HG03045 (cell line): Measurements from ENCODE around the gene RIT2.

Source experiments
- ATAC-seq: cut with Tn5 transposase; IDR thresholded peaks from one replicate; pipeline ENCODE4 v1.9.1; 2021; ENCODE audit warnings: mild to moderate bottlenecking, moderate library complexity; ENCODE audit not compliant: unreplicated experiment

Gene RIT2

DNA sequence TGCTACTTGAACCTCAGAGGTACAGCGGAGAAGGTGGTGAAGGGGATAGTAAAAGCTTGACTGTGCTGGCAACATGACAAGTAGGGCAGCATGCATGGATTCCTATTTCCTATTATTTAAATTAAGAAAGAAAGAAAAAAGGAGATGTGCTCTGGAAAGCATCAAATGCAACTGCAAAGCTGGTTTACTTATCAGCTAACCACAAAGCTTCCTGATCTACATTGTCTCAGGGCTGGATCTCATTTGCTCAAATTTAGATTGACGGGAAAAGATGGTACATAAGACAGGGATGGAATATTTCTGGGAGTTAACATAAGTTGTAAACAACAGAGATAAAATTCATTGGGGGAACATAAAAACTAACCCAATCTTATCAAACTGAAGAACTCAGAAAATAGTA lies 178.0 kb downstream of the RIT2 start:
- no peak for ATAC-seq

DNA sequence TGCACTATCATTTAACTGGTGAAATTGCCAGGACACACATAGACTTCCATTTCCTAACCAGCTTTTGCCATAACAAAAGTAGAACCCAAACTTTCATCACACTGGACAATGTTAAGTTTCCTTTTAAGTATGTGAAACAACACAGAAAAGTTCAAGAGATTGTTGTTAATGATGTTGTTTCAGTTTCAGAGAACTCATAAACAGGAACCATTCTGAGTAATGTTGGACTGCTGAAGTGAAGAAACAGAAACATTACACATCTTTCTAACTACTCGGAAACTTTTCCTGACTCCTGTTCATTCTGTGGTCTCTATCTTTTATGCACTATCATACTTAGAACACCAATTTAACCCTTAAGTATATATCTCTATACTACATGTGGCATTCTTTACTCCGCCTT lies 179.2 kb downstream of the RIT2 start:
- ATAC-seq, result peak; percentile 74

DNA sequence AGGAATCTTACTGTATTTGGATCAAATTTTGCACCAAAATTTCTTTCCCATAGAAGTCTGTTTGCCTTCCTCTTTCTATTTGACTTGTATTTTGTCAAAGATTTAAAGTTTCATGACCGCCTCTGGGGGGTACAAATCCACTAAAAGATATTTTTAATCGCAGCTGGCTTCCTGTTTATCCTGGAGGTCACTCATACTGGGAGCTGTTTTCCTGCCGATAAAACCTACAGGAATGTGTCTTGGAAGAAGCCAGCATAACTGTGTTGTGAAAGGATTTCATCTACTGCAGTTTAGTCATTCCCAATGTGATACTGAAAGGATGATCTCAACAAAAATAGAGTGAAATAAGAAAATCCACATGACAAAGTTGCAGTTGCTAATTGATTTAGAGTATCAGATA lies 184.0 kb downstream of the RIT2 start:
- ATAC-seq, result no peak

DNA sequence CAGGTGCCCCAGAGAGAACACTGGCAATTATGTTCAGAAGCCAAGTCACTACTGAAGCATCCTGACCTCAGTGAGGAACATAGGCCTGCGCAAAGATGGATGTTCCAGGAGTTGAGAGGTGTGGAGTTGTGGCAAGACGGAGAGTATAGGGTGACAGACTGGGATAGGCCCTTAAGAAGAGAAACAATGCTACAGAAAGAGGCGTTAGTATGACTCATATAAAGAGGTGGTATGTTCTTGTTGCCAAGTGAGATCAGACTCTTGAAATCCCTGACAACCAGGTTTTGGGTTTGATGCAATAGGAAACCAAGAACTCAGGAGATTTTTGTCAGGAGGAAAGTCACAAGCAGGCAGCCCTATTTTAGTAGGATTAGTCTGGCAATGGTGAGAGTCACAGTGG lies 185.6 kb downstream of the RIT2 start:
- ATAC-seq, result no peak

DNA sequence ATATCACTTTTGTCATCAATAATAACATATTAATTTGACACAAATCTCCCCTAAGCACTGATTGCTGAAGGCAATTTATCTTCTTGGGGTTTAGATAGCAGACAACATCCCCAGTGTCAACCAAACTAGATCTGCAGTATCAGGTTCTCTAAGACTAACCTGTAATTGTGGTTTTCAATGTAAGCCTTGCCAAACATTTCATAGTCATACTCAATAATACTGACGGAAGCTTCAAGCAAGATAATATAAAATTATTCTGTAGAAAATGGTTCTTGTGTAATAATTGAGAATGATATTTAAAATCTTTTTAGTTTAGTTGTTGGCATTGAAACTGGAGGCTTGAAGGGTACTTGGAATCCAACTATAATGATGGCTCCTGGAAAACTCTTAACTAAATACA lies 186.3 kb downstream of the RIT2 start:
- no peak for ATAC-seq

DNA sequence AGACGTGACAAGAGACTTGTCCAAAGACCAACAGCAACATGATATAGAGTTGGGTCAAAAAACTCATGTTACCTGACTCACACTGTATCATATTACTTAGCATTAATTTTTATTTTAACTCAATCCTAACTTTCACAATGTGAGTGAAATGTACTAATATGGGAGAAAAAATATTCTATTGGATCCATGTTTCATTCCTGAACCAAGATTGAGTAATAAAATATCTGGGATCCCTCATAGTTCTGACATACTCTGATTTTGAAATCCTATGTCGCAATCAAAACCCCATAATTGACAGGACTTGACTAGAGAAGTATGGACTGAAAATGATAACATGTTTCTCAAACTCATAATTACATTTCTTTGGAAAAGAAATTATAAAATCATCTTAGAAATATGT lies 190.4 kb downstream of the RIT2 start:
- no peak for ATAC-seq

DNA sequence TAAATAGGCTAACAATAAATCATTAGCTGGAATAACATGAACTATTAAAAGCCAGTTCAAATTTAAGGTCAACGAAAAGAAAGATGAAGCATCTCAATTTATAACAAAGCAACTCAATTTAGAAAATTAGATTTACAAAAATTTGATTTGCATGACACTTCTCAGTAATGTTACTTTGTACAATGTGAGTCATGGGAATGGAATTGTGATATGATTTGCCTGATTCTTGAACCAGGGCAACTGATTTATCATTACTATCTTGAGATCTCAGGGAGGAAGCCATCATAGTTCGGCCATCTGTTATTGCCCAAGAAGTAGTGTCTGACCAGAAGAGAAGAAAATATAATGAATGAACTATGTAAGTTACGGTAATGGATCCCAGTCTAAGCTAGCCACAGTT lies 193.1 kb downstream of the RIT2 start:
- no peak for ATAC-seq

DNA sequence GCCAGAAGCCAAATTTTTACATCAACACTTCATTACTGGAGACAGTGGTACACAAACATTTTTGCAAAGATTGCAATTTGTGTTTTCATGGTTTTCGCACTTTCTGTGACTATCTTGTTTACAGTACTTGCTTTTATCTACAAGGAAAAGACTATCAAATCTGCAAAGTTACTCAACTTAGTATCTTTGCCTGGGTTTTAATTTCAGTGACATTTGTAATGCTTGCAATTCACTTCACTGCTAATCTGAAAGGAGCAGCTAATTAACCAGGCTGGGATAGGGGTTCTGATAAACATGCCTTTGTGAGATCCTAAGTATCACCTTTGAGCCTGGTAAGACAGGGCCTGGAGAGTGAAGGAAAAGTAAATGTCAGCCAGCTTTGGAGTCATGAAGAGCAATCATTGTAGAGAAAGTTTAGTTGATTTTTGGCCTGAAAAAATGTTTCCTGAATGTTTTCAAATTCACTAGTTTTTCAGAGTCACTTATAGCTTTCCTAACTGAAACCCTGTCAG lies 194.2 kb downstream of the RIT2 start:
- no peak for ATAC-seq

DNA sequence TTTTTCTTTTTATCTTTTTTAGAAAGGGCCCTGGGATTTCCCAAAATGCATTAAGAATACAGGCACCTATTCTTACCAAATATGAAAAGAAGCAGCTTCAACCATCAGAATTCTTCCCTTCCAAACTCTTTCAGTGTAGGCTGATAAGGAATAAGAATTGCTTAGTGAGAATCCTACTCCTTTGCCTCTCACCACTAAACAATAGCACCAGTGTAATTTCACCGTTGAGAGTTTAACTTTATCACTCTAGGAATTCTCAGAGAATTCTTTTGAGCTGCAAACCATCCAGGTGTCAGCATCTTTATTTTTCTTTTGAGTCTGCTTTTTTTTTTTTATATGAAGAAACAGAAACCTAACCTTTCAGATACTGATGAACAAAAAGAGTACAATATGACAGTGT lies 194.9 kb downstream of the RIT2 start:
- no peak for ATAC-seq

DNA sequence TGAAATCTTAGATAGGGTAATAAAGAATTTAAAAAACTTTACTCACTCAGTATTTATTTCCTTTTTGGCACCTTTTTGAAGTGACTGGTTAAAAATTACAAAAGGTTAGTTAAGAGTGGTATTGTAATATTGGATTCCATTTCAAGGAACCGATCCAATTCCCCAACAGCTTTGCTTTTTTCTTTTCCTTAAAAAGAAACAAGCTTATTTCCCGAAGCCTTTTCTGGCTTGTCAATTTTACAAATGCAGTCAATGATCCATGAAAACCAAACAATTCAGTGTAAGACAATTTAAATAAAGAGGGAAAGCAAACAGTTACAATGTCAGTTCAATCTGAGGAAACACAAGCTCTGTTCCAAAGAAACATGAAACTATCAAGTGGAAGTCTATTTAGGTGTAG lies 200.2 kb downstream of the RIT2 start:
- ATAC-seq, result no peak

DNA sequence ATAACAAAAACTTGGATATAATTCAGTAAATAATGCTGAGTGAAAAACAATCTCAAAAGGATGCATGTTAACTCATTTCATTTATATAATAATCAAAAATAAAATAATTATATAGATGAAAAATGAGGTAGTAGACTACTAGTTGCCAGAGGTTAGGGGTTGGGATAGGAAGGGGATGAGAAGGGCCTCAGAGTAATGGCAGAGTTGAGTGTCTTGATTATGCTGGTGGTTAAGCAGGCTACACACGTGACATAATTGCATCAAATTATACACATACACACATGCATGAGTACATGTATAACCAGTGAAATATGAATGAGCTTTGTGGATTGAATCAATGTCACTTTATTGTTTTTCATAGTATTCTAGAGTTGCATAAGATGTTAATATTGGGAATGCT lies 201.0 kb downstream of the RIT2 start:
- no peak for ATAC-seq

DNA sequence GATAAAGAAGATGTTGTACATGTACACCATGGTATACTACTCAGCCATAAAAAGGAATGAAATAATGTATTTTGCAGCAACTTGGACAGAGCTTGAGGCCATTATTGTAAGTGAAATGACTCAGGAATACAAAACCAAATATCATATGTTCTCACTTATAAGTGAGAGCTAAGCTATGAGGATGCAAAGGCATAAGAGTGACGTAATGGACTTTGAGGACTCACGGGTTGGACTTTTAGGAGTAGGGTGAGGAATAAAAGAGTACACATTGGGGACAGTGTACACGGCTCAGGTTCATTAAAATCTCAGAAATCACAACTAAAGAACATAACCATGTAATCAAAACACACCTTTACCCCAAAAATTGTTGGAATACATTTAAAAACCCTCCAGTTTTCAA lies 206.4 kb downstream of the RIT2 start:
- no peak for ATAC-seq

DNA sequence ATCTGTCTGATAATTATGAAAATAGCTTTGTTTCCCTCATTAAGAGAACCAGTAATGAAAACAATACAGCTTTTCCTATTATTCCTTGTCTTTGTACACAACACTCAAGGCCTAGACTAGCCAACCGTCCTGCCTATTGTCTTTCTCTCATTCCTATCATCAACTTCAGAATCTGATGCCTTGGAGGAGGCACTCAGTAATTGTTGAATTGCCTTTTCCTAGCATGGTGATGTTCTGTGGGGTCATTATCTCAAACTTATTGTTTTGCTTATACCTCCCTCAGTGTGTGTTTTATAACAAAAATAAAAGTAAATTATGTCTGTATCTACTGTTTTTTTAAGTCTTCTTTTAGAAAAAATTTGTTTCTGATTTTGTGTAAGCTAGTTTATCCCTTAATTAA lies 208.7 kb downstream of the RIT2 start:
- ATAC-seq, result no peak

DNA sequence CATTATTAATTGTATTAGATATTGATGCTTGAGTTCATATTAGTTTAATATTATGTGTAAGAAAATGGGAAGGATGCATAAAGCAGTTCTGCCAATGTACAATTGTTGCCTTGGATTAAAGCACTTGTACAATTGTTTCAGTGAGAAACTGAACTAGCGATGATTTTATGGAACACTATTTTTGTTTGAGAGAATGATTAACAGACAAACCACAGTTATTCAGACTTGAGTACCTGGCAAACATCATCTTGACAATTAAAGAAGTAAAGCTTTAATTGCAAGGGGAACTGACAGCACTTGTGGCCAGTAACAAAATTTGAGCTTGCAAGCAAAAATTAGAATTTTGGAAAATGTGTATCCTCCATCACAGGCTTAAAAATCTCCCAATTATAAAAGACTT lies 214.3 kb downstream of the RIT2 start:
- ATAC-seq, result no peak

DNA sequence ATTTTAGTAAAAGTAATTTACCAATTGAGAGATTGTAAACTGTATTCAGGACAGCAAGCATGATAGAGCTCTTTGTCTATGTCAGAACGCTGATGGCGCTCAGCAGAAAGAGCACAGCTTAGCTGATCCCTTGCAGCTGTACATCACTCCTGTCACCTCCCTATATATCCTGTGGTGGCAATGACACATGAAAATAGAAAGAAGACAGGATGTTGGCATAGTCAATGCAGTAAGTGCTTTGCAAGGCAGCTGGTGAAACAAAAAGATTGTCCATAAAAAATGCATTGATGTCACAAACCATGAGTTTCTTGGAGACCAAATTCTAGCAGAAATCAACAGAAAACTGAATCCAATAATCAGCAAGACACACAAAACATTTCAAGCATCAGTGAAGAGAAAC lies 221.5 kb downstream of the RIT2 start:
- no peak for ATAC-seq

DNA sequence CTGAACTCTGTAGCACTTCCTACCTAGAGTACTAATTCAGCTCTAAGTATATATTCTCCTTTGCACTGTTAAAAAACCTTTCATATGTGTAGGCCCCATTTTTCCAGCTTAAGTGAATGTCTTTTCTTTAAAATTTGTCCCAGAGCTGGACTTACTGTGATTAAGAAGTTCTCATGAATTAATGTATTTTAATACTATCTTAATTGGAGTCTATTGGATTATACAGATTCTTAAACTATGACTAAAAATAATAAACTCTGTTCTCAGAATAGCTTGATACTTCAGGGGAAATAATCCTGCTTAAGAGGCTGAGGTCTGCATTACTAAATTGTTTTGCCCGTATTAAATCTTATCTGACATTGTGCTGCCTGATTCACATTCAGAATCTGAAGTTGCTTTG lies 223.3 kb downstream of the RIT2 start:
- no peak for ATAC-seq

DNA sequence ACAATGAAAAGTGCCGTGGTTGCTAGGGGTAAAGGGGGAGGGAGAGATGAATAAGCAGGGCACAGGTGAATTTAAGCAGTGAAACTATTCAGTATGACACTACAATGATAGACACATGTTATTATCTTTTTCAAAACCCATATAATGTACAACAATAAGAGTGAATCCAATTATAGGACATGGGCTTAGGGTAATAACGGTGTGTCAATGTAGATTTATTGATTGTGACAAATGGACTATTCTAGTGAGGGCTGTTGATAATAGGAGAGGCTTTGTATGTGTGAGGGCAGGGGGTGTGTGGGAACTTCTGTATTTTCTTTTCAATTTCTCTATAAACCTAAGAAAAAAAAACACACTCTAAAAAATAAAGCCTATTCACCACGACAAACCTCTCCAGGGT lies 223.8 kb downstream of the RIT2 start:
- ATAC-seq, result no peak

DNA sequence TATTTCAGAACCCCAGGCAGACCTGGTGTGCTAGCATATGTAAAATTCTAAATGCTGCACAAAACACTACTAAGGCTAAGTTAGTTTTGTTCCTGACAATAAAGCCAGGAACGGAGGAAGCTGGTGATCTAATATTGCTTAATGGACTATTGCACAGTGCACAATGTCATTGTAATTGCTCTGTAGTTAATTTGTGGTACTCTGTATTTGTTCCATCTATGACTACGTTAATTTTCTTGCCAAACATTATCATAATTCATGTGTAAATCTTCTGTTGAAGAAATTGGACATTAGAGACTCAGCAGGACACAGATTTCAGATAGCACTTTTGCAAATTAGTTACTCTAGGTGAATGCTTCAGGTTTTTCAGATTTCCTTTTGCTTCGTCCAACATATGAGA lies 232.3 kb downstream of the RIT2 start:
- ATAC-seq, result no peak

DNA sequence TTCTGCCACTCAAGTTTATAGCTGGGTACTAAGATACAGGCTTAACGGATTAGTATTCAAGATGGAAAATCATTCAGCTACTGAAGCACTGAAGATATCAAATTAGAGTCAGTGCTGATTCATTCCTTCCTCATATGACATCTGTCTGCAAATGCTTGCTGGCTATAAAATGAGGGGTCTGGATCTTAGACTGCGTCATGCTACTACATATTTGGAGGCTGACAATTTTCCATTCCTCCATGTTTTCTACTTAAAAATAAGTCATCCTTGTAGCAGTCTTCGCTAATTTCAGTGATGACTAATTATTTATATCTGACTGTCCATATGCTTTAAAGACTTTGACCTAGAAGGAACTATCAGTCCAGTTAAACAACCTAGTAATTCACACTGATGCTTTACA lies 233.4 kb downstream of the RIT2 start:
- ATAC-seq, result no peak

DNA sequence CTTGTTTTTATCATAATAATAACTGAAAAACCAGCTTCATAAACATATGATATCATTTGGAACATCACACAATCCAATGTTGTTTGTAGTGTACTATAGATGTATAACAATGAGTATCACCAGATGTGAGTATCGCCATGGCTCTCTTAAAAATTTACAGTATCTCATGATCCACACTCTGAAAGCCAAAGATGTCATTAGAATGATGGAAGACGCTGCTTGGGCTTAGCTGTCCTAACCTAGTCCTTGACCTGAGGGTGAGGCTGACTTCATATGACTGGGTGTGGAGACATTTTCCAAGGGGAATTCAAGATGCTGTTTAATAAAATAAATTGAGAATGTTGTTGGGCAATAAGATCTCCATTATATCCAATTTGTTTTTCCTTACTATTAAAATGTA lies 242.6 kb downstream of the RIT2 start:
- no peak for ATAC-seq

DNA sequence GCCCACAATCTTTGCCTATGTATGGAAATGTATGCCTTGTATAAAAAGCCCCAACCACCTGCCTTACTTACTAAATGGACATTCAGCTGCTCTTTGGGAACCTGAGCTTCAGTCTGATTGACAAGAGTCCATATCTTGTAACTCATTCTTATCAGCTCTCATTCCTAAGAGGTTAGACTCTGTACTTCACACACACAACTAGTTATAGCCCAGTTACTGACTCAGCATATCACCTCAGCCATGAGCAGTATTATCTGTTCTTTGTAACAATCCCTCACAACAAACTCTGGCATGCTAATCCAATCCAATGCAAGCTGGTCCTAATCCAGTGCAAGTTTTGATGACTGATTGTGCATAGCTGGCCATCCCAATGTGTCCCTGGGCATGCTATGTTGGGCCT lies 250.6 kb downstream of the RIT2 start:
- no peak for ATAC-seq

DNA sequence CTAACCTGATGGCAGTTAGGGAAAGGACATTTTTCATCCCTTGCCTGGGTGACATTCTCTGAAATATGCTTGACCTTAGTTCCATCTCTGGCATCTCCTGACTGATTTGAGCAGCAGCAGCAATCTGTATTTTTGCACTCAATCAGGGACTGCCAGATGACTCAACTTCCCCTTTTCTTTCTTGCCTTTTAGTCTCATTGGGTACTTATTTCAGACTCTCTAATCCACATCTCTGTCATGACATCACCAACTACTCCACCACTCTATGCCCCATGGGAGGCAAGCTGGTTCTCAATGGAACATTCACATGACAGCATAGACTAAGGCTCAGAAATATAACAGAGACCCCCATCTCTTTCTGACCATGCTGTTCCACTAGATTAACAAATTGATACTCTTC lies 254.2 kb downstream of the RIT2 start:
- no peak for ATAC-seq

DNA sequence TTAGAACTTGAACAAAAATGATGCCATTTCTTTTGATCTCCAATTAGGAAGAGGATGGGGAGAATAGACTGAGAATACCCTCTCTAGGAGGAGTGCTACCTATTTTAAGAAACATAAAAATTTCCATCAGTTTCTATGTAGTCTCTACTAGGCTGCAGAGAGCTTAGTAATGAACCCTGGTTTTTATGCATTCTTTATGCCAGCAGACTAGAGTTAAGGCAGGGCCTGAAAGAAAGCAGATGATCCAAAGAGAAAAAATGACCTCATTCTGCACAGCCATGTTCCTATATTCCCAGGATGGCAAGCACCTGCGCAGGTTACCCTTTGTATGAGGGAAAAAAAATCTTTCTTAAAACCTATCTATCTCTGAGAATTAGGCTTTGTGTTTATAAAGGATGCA lies 254.9 kb downstream of the RIT2 start:
- ATAC-seq, result no peak

DNA sequence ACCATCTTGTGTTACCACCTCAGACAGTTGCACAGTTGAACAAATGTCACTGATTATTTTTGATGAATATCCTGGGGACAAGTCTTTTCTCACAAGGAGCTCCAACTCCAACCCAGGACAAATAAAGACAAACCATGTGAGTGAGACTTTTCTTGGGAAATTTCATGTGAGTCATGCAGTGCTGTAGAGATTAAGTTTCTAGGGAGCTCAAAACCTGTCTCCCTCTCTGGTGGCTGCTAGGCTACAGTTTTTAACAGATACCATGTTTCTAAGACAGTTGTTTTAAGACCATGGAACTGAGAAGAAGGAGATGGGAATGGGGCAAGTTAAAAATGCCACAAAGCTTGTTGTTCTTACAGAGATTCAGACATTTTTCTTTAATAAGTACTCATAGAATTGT lies 255.5 kb downstream of the RIT2 start:
- ATAC-seq, result no peak
